ENCODE results near the gene RUNX3.

The RUNX3 gene

GRCh38 chr1:24945354-24946326 lies 15.6 kb upstream of the RUNX3 start:
- DNase-seq = no peak

DNA sequence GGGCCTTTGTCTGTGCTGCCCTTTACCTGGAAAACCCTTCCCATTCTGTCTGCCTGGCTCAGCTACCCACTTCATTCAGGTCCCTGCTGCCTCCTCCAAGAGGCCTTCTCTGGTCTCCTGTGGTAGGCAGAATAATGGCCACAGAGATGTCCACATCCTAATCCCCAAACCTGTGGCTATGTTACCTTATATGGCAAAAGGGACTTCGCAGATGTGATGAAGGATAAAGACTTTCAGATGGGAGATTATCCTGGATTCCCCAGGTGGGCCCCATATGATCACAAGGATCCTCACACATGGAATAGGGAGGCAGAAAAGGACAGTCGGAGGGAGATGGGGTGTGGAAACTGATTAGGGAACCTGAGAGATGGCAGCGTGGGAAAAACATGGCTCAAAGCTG lies 14.2 kb upstream of the RUNX3 start:
- DNase-seq = no peak

GRCh38 chr1:24942789-24943188 lies 12.7 kb upstream of the RUNX3 start:
- DNase-seq = no peak

DNA sequence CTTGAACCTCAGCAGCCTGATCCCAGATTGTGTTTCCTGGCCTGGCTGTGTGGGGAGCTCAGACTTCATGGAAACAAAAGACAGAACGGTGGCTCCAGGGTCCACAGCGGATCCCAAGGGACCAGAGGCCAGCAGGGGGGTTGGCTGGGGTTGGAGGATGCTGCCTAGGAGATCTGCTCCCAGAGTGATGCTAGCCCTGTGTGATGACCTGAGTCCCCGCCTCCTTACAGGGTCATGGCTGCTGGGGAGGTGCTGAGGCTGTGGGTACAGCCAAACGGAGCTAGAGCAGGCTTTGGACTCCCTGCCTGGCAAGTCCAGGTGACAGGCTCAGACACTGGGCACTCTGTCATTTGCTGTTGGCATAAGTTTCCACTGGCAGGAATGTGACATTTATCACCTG lies 11.5 kb upstream of the RUNX3 start:
- DNase-seq = no peak

- DNase-seq = no peak
These were observed 10.2 kb upstream of the RUNX3 start for GRCh38 chr1:24940231-24940630.

DNA sequence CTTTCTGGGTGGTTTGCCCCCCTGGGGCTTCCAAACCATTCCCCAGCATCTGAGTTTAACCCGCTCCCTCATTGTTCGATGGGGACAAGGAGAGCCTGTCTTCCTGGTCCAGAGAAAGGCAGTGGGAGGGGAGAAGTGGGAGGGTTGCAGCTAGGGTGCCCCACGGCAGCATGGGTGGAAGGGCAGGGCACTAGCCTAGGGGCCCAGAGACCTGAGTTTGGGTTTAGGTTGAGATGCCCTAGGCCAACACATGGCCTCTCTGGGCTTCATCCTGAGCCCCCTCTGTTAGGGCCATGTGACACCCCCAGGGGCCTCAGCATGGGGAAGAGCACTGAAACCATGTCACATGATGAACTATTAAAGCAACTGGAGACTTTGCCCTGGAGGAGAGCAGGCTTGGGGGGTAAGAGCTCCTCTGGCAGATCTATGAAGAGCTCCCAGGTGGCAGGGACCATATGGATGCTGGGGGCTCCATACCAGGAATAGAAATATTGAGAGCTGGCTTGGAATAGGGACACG lies 9.7 kb upstream of the RUNX3 start:
- DNase-seq = no peak

GRCh38 chr1:24939040-24939674 lies 9.1 kb upstream of the RUNX3 start:
- DNase-seq = no peak

DNA sequence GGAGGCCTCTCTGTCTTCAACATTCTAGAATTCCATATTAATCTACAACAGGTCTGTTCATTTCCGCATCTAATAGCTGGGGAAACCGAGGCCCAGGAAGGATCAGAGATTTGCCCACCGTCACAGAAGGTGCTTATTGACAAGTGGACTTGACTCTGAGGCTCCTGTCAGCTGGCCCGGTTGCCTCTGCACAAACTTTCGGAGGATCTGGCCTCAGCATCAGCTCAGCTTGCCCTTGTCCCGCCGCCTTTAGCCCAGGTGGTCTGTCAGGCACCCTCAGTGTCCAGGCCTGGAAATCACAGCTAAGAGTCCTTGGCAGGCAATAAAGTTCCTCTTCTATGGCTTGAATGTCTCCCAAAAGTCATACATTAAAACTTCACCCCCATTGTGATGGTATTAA lies 8.2 kb upstream of the RUNX3 start:
- DNase-seq = no peak

DNA sequence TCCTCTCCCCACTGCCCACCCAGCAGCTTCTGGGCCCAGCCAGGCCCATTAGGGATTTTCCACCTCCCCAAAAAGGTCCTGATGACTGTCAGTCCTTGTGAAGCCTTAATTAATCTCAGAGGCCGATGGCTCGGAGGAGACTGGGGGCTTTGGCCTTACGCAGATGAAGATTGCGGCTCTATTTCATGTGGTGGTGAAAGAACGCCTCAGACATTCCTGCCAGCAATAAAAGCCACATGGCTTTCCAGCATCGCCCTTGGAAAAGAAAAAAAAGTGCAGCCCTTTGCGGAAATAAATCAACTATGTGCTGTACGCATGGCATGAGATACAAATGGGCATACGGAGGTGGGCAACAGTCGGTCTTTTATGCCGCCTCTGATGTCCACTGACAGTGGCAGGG lies 6.6 kb upstream of the RUNX3 start:
- DNase-seq = no peak

DNA sequence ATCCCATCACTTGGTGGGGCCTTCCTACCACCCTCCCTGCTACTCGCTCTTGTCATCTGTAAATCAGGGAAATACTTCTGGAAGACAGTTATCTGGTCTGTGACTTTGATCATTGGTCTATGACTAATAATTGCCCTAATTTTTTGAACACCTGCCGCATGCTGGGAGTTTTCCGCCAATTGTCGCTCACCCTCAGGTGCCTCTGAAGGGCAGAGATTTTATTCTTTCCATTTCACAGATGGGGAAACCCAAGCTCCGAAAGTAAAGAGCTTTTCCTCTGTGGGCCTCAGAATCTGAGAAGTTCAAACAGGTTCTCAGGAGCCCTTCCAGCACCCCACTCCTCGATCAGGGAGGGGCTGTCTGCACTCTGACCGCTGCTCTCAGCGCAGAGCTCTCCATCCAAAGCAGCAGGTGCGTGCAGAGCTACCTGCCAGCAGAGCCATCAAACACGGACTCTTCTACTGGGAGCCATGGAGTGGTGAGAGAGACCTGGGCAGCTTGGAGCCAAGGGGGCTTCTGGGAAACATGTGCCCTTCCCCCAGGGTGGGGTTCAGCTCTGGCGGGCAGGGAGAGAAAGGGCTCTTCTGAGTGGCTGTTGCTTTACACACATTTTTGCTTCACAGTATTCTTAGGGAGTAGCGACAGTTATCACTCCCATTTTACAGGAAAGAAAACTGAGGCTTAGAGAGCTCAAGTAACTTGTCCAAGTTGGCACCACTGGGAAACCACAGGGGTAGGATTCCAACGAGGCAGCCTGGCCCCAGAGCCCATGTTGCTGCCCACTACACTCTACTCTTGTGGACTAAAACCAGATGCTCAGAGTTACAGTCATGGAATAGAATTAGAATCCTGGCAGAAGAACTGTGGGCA lies 5.8 kb upstream of the RUNX3 start:
- DNase-seq = no peak

GRCh38 chr1:24935196-24935526 lies 5.1 kb upstream of the RUNX3 start:
- DNase-seq = no peak

DNA sequence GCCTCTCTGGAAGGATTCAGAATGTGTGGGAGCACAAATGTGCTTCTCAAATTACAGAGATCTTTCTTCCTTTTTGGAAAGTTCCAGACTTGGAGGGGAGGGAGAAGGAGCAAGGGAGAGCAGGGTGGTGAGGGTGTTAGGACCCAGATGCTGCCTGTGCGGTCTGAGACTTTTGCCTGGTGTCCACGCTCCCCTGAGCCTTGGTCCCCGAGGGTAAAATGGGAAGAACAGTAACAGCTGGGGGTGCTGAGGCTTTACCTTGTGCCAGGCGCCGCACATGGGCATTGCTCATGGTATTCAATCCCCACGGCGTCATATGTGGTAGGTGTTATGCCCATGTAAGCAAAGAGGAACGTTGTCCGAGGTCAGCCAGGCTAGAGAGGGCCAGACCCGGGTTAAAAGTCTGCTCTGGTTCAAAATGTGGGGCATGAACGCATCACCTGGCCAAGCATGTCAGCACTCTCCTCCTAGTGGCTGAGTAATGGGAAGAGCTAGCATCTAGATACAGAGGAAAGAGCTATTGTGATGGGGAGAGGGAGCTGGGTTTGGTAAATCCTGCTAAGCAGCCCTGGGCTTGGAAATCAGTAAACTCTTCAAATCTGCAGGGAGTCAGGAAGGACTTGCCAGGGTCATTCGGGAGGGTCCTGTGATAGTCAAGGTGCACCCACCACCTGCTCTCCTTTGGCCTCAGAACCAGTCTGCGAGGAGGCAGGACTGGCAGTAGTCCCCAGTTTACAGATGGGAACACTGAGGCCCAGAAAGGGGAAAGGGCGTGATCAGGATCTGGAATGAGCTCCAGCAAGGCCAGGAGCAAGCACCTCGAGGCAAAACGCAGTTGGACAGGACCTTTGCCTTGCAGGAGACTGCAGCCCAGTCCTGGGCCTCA lies 4.5 kb upstream of the RUNX3 start:
- DNase-seq = no peak

GRCh38 chr1:24933468-24933867 lies 3.4 kb upstream of the RUNX3 start:
- no peak for DNase-seq

- peak; percentile 93 for DNase-seq
These were observed 2.7 kb upstream of the RUNX3 start for GRCh38 chr1:24932725-24933294.

- DNase-seq = peak; percentile 18
These were observed 2.2 kb upstream of the RUNX3 start for GRCh38 chr1:24932284-24932683.

GRCh38 chr1:24931468-24932231 lies 1.6 kb upstream of the RUNX3 start:
- DNase-seq = no peak

- no peak for DNase-seq
These were observed 1.0 kb upstream of the RUNX3 start for GRCh38 chr1:24931146-24931467.

DNA sequence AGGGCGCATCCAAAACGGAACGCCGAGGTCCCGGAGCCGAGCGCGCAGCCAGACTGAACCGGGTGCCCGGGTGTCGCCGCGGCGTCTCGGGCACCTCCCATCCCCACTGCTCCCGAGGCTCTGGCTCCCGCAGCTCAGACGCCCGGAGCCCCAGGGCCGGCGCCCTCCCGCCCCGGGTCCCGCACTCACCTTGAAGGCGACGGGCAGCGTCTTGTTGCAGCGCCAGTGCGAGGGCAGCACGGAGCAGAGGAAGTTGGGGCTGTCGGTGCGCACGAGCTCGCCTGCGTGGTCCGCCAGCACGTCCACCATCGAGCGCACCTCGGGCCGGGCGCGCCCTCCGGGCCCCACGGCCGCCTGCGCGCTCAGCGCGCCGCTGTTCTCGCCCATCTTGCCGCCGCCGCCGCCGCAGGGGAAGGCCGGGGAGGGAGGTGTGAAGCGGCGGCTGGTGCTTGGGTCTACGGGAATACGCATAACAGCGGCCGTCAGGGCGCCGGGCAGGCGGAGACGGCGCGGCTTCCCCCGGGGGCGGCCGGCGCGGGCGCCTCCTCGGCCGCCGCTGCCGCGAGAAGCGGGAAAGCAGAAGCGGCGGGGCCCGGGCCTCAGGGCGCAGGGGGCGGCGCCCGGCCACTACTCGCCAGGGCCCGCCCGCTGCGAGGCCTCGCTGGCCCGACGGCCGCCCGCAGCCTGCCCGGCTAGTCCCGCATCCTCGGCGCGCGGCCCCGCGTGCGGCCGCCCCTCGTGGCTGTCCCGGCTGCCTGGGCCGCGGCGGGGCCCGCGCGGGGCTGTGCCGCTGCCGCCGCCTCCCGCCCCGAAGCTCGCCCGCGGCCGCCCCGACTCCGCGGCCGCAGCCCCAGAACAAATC lies 447 bp downstream of the RUNX3 start:
- peak; percentile 7 for DNase-seq

DNA sequence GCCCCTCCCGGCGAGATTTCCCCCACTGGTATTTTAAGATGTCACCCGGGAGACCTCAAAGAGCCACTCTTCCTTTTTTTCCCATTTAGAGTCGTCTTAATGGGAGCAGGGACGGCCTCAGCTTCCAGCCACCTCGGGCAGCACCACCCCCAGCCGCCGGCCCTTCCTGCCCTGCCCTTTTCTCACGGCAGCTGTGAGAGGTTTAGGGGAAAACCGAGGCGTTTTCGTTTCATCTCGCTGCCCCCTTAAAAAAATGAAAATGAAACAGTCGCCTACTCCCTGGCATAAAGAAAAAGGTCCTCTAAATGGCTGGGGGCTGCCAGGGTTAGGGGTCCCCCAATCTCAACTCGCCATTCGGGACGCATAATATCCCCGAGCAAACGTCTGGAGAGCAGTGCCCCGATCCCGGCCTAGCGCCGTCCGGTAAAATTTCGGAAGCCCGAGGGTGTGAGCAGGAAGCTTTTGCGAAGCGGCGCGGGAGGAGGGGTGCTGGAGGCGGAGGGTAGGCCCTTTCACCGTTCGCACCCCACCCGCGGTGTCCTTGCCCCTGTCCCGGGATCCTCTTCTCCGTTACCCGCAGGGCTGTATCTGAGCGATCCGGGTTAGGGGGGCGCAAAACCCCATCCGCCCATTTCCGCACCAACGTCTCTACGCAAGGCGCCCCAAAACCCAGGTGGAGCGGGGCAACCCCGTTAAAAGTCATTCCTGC lies 1.2 kb downstream of the RUNX3 start:
- DNase-seq = peak; percentile 9

Data from DMS79 (cell line).